ENCODE data around the gene SLC45A1. TPM values are rescaled to one million over a fixed set of nuclear protein-coding genes. Genes with fewer than 3 reads are reported as not detected.
"Not testable (repeated sequence)": the region's sequence is repeated elsewhere in the genome, so short reads cannot be mapped to it uniquely, and the experiment has no call there.

The SLC45A1 gene
- polyA plus RNA-seq, 10 donors: 0.39 to 1.4 (median 0.85) TPM

- no peak for DNase-seq
These were observed 49.8 kb downstream of the SLC45A1 start for GRCh38 chr1:8367571-8368194.

GRCh38 chr1:8368956-8369639, 51.2 kb downstream of the SLC45A1 start:
- DNase-seq: no peak

DNA sequence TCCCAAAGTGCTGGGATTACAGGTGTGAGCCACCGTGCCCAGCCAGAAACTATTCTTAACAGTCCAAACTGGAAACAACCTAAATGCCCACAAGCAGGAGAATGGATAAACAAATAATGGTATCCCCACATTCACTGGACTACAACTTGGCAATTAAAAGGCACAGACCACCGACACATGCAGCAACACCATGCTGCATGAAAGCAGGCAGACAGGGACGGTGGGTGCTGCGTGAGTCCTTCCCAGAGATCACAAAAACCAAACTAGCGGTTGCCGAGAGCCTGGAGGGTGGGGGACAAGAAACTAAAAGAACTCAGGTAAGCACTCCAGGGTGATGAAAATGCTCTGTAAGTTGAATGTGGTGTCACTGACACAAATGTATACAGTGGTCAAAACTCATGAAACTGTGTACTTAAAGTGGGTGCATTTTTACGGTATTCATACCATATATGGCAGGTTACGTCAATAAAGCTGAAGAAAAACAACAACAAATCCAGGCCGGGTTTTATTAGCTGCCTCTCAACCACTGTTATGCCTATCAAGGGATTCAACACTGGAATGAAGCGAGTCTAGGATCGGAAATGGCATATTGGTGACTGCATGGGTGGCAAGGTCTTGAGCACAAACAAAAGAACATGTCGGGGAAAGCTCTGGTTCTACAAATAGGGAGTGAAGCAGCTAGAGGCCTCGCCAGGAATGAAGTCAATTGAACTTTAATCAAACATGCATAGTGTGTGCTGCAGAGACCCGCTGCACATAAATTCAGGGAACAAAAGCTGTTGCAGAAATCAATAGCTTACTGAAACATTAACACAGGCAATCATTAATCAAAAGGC, 52.4 kb downstream of the SLC45A1 start:
- DNase-seq: peak in 2 of 3 donors; percentile 49 to 71

- peak; percentile 66 to 84 (median 71) for DNase-seq
These were observed 53.0 kb downstream of the SLC45A1 start for GRCh38 chr1:8370905-8371315.

DNA sequence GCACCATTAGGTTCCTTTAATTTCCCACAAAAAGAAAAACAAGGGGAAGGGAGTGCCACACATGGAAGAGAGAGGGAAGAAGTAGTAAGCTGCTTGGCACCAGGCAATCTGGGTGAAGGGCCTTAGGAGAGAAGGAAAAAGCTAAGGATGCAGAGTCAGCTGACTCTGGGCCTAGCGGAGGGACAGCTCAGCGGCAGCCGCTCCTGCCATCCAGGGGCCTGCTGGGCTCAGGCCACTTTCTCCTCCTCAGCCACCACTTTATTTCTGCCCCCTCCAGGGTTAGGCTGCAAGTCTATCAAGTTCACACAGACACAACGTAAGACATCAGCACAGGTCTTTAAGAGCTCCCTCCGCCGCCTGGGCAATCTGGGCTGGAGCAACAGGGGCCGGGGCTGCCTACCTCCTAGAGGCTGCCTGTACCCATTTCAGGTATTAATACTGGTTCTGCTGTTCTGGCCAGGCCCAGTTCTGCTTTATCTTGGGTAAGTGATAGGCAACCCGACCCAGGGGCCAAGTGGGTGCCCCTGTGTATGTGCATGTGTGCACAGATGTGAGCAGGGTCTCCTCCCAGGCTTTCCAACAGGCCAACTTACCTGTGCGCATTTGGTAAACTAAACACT, 53.6 kb downstream of the SLC45A1 start:
- DNase-seq: no peak

GRCh38 chr1:8373125-8373524, 55.2 kb downstream of the SLC45A1 start:
- DNase-seq: no peak

GRCh38 chr1:8373581-8374241, 55.8 kb downstream of the SLC45A1 start:
- peak; percentile 87 to 91 (median 88) for DNase-seq

DNA sequence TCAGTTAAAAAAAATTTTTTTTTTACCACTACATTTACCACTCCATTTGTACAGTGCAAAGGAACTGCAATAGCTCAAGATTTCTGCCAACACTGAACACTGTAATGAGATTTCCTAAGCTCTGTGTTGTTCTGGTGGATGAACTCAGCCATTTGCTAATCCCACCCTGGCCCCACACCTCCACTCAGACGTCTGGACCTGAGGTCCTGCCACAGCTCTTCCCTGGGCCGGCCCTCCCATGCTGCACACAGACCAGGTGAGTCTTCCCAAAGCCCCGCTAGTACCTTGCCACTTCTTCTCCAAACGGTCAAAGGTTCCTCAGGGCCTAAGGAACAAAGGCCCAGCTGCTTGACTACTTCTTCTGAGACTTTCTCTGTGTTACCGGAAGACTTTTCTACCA, 56.4 kb downstream of the SLC45A1 start:
- no peak for DNase-seq

GRCh38 chr1:8374812-8375211, 56.9 kb downstream of the SLC45A1 start:
- DNase-seq: no peak

GRCh38 chr1:8376358-8376840, 58.5 kb downstream of the SLC45A1 start:
- no peak for DNase-seq

DNA sequence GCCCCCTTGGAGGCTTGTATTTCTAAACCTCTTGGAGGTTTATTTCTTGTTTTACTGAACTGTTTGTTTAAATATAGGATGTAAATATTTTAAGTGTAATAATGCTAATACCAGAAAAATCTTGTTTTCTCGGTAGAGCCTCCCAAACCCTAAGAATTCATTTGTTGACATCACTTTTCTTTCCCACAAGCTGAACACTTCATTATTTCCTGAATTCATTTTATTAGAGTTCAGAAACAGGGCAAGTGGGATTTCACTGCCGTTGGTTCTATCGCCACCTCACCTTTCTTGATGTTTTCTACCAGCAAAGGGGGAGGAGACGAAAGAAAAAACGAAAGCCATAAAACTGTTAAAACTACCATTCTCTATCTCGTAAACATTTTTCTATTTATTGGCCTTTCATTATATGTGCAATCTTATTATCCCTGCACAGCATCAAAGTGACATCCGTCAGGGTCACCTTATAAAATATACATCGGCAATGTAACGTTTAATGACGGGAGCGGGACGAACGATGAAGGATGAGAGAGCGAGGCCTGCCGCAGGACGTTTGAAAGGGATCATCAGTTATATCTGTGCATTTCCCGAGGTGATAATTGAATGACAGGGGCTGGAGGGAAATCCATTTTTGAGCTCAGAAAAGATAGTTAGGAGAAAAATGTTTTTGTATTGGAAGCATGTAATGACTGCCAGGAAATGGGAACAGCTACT, 59.5 kb downstream of the SLC45A1 start:
- no peak for DNase-seq

GRCh38 chr1:8378178-8378577, 60.3 kb downstream of the SLC45A1 start:
- peak; percentile 56 to 78 (median 69) for DNase-seq

DNA sequence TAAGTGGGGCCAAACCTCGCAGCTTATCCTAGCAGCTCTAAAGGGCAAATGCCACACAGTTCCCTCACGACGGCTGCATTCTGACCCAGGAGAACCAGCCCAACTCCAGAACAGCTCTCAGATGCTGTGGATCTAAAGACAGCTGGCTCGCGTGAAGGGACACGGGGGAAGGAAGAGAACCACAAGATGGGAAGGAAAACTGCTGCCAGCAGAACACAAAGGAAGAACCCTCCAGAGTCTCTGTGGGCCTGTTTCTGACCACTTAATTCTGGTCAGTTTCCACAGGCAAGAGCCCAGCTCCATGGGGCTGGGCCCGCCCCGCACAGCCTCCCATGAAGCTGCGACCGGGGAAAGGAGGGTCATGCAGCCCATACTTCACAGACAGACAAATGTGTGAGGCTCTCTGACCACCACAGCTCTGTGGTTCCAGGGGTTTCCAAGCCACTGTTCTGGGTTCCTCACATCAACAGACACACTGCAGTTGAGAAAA, 61.1 kb downstream of the SLC45A1 start:
- no peak for DNase-seq

DNA sequence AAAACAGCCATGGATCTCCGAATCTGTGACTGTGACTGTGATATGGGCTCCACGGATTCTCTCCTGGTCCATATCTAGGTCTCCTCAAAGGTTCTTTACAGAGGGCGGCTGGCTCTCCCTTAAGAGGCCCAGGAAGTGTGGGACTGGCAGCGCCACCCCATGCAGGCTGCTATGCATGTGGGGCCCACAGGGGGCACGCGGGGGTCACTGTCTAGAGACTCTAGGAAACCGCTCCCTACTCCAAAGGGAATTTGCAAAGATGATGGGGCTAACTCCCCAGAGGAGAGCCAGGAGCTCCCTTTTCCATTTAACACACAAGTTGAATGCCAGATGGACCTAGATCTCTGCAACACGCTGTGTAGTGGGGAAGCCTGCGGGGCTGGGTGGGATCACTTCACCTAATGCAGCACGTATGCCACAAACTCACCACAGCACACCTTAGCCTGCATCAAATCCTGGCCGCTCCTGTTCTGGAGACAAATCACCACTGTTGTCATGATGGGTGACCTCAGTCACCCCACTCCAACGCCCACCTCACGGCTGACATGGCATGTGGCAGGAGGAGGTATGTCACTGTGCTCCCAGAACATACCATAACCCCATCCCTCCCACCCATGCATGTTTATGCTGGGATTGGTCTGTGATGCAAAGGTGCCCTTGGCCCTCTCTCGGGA, 61.7 kb downstream of the SLC45A1 start:
- no peak for DNase-seq

DNA sequence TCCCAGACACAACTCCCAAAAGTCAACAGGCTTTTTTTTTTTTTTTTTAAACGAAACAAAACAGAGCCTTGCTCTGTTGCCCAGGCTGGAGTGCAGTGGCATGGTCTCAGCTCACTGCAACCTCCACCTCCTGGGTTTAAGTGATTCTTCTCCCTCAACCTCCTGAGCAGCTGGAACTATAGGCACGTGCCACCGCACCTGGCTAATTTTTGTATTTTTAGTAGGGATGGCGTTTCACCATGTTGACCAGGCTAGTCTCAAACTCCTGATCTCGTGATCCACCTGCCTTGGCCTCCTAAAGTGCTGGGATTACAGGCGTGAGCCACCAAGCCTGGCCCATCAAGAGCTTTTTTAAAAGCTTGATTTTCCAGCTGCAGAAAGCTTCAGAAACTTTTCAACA, 62.4 kb downstream of the SLC45A1 start:
- not testable (repeated sequence) for DNase-seq

GRCh38 chr1:8381618-8382017, 63.7 kb downstream of the SLC45A1 start:
- DNase-seq: no peak

DNA sequence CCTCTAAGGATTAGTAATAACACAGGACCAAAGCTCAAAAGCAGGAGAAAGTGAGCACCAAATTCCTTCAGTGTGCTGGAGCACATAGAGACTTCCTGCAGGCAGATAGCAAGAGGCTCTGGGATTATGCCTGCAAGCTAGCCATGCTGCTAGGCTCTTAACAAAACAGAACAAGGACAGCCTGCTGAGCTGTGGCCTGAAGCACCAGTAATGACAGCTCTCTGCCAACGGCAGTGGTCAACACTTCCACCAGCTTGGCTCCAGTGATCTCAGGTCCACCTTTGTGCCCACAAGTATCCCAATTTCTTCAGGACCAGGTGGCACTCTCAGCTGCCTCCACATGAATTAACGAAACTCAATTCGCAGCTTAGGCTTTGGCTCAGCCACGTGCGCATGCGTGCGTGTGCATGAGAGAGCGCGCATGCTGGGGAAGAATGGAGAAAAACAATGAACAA, 64.2 kb downstream of the SLC45A1 start:
- no peak for DNase-seq

- no peak for DNase-seq
These were observed 64.9 kb downstream of the SLC45A1 start for GRCh38 chr1:8382608-8383505.

DNA sequence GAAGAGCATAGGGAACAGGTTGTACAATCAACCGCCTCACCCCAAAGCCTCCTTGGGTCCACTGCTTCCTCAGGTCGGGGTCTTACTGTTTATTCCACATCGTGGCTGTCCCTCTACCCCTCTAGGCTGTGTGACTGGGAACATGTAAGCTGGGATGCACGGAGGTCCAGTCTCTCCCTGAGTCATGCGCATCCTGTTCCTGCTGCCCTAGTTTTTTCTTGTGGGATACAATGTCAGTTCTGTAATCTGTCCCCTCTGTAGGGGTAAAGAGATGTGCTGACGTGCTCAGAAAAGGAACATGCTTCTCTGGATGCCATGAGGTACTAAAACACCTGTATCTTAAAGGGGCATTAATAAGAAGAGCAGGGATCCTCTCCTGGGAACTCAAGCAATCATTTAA, 66.2 kb downstream of the SLC45A1 start:
- DNase-seq: no peak

Data from muscle of back (tissue), 11 donors.